ENCODE data around the gene TRMT10B.
"Not testable (repeated sequence)": the region's sequence is repeated elsewhere in the genome, so short reads cannot be mapped to it uniquely, and the experiment has no call there.

Gene TRMT10B

GRCh38 chr9:37801287-37801850 is 47.8 kb downstream of the TRMT10B start:
- no peak for DNase-seq (ENCODE audit: low read depth in 2 of 2)

GRCh38 chr9:37801959-37802711 is 48.5 kb downstream of the TRMT10B start:
- DNase-seq (ENCODE audit: low read depth in 2 of 2), result no peak

GRCh38 chr9:37806271-37806670 is 52.7 kb downstream of the TRMT10B start:
- DNase-seq (ENCODE audit: low read depth in 2 of 2), result no peak

- not testable (repeated sequence) for DNase-seq (ENCODE audit: low read depth in 2 of 2)
Measured at GRCh38 chr9:37809676-37810075, 56.1 kb downstream of the TRMT10B start.

- no peak for DNase-seq (ENCODE audit: low read depth in 2 of 2)
Measured at GRCh38 chr9:37811906-37812476, 58.4 kb downstream of the TRMT10B start.

GRCh38 chr9:37812773-37813379 is 59.3 kb downstream of the TRMT10B start:
- DNase-seq (ENCODE audit: low read depth in 2 of 2), result no peak

GRCh38 chr9:37818849-37819248 is 65.2 kb downstream of the TRMT10B start:
- no peak for DNase-seq (ENCODE audit: low read depth in 2 of 2)

- DNase-seq (ENCODE audit: low read depth in 2 of 2), result no peak
Measured at GRCh38 chr9:37820142-37820541, 66.5 kb downstream of the TRMT10B start.

- DNase-seq (ENCODE audit: low read depth in 2 of 2), result not testable (repeated sequence)
Measured at GRCh38 chr9:37825174-37825573, 71.6 kb downstream of the TRMT10B start.

- no peak for DNase-seq (ENCODE audit: low read depth in 2 of 2)
Measured at GRCh38 chr9:37827483-37828165, 74.0 kb downstream of the TRMT10B start.

Measured in activated CD8-positive, alpha-beta memory T cell treated with anti-CD3 and anti-CD28 coated beads for 4 hours (primary cell).